HG03175 (cell line): ENCODE data around the gene TST.
A peak's percentile ranks its signal among the peaks of the same experiment; 100 is the strongest.

Experiments
- ATAC-seq: cut with Tn5 transposase; IDR thresholded peaks from one replicate; pipeline ENCODE4 v1.9.1; 2021; ENCODE audit warnings: mild to moderate bottlenecking, moderate library complexity; ENCODE audit not compliant: unreplicated experiment

Gene TST

GRCh38 chr22:37054056-37054395 is 34.8 kb upstream of the TST start:
- ATAC-seq = no peak

GRCh38 chr22:37053310-37054055 is 34.2 kb upstream of the TST start:
- no peak for ATAC-seq

DNA sequence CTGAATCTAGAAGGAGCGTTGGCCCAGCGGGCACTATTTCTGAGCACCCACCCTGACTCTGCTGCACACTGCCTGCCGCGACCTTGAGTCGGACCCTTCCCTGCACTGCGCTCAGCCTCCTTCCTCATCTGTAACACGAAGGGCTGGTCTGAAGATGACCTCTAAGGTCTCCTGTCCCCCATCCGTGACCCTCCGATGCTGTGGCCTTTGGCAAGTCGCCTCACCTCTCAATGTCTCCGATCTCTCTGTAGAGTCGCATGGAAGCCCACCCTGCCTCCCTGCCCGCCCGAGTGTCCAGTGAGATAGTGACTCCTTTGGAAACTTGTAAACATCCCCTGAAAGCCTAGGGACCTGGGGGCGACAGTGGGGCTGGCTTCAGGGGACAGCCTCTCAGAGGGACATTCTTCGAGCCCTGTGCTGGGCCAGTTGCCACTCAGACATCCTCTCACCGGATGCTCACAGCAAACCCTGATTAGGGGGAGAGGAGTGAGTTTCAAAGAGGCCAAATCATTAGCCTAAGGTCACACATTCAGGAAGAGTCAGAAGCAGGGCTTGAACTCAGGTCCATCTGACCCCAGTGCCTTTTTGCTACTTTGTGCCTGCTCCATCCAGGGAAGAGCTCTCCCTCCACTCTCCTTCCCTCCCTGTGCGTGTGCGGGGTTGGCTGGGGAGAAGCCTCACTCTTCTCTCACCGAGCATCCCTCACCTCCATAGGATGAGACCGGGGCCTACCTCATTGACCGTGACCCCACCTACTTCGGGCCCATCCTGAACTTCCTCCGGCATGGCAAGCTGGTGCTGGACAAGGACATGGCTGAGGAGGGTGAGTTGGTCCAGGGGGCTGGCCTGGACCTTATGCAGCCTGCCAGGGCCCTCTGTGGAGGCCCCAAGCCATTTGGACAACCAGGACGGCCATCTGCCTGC is 33.4 kb upstream of the TST start:
- no peak for ATAC-seq

- ATAC-seq = peak; percentile 77
Measured at GRCh38 chr22:37051391-37052385, 32.4 kb upstream of the TST start, which contains the start of gene KCTD17. TSS of gene KCTD17 (plus strand) at chr22:37051742. CDS start at chr22:37051761, 19 bp downstream.

GRCh38 chr22:37050913-37051312 is 31.7 kb upstream of the TST start:
- ATAC-seq = no peak

DNA sequence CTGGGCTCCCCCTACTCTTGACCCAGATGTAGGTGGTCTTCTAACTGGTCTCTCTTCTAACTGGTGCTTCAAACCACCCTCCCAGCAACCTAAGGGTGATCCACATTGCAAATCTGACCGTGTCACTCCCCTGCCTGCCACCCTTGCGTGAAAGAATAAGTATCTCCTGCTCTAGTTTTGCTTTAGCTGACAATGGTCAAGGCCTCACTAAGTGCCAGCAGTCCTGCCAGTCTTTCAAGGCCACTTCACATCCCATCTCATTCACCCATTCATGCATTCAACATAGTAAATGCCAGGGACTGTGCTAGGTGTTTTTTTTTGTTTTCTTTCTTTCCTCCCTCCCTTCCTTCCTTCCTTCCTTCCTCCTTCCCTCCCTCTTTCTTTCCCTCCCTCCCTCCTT is 30.0 kb upstream of the TST start:
- no peak for ATAC-seq

GRCh38 chr22:37048133-37048532 is 28.9 kb upstream of the TST start:
- ATAC-seq = no peak

DNA sequence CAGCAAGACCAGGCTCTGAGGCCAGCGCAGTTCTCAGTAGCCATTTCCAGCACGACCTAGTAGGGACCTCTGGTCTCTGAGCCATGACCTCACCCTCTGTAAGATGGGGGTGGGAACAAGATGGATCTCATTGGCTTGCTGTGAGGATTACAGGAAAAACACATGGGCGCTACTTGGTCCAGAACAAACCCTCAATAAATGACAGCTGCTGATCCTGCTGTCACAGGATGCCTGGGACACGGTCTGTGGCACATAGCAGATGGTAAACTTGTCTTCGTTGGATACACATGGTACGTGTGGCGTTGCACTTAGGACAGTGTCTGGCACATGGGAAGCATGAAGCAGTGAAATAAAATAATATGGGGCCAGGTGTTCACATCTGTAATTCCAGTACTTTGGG is 27.8 kb upstream of the TST start:
- ATAC-seq = no peak

DNA sequence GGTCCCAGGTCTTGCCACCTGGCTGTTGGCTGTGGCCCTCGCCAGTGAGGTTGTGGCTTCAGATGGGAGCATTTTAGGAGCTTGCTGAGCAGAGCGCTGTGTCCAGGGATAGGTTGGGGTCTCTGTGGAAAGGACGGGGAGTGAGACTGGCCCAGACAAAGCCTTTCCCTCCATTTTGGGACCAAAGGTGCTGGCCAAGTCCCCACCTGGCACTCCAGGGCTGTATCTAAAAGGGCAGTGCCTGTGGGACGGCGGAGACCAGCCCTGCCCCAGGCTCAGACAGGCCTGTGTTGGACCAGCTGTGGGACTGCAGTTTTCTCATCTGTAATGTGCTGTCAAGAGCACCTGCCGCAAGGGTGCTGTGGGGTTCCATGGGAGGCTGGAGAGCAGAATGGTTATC is 27.3 kb upstream of the TST start:
- no peak for ATAC-seq

DNA sequence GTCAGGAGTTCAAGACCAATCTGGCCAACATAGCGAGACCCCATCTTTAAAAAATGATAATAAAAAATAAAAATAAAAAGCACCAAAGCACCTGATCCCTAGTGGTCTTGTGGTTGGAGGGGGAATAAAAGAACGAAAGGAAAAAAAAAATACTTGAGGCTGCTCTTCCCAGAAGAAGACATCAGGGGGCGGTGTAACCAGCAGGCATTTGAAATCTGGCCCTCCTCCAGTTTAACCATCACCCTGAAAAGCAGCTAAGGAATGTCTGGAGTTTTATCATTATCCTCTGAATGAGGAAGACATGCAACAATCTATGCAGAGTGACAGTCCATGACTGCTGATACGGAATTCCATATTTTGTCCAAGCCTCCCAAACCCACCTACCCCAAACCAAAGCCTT is 26.7 kb upstream of the TST start:
- no peak for ATAC-seq

GRCh38 chr22:37044634-37045625 is 25.7 kb upstream of the TST start:
- no peak for ATAC-seq

GRCh38 chr22:37043828-37044538 is 24.7 kb upstream of the TST start:
- ATAC-seq = peak; percentile 53

- no peak for ATAC-seq
Measured at GRCh38 chr22:37043209-37043827, 24.1 kb upstream of the TST start.

- no peak for ATAC-seq
Measured at GRCh38 chr22:37039466-37039865, 20.2 kb upstream of the TST start.

GRCh38 chr22:37037669-37038068 is 18.4 kb upstream of the TST start:
- ATAC-seq = no peak

- ATAC-seq = no peak
Measured at GRCh38 chr22:37036655-37037377, 17.6 kb upstream of the TST start.

GRCh38 chr22:37033605-37034430 is 14.6 kb upstream of the TST start:
- no peak for ATAC-seq
